K562 (cell line): Measurements from ENCODE around the gene BCKDK. TPM values are rescaled to one million over a fixed set of nuclear protein-coding genes. Genes with fewer than 3 reads are reported as not detected.

Source experiments
- BRF2 ChIP-seq: IDR thresholded peaks from 3 replicates; pipeline ENCODE4 v1.6.1; 2011; ENCODE audit warnings: borderline replicate concordance, mild to moderate bottlenecking; ENCODE audit not compliant: insufficient read length, insufficient read depth
- CHCHD3 ChIP-seq: fragments of 250-450 bp; sonication (Bioruptor Pico); IDR thresholded peaks from 2 replicates; pipeline ENCODE4 v2.1.2; 2022; ENCODE audit warnings: mild to moderate bottlenecking
- CSDE1 ChIP-seq, 2 experiments: fragments of 450-650 bp; IDR thresholded peaks; 2 replicates each; pipeline ENCODE4 v1.6.1; 2016; ENCODE audit warnings: mild to moderate bottlenecking in 1 of 2
- HNRNPUL1 ChIP-seq: fragments of 200-400 bp; formaldehyde crosslinking; IDR thresholded peaks from 2 replicates; pipeline ENCODE4 v1.6.1; 2017; ENCODE audit warnings: low read length
- NONO ChIP-seq, 2 experiments: fragments of 200-400 bp in 1 of 2; fragments of 450-650 bp in 1 of 2; formaldehyde crosslinking in 1 of 2; IDR thresholded peaks; 2 replicates each; pipeline ENCODE4 v1.6.1; 2017; ENCODE audit warnings: low read depth in 2 of 2, mild to moderate bottlenecking in 2 of 2, moderate library complexity in 2 of 2, low read length in 1 of 2
- PBX2 ChIP-seq, 2 experiments: IDR thresholded peaks in 1 of 2; conservative IDR thresholded peaks in 1 of 2; 2 replicates each; pipeline ENCODE4 v1.6.1; 2016; ENCODE audit warnings: low read depth in 2 of 2, mild to moderate bottlenecking in 1 of 2, missing compliant biosample characterization in 1 of 2, missing genetic modification characterization in 1 of 2, moderate library complexity in 1 of 2
- REST ChIP-seq, 2 experiments: fragments of 450-650 bp; formaldehyde crosslinking in 1 of 2; IDR thresholded peaks; 2 replicates each; pipeline versions ENCODE4 v1.4.0 to v1.6.1; 2014 to 2020; ENCODE audit warnings: mild to moderate bottlenecking in 2 of 2, borderline replicate concordance in 1 of 2, low read depth in 1 of 2
- USF1 ChIP-seq: sonication (generic); formaldehyde crosslinking; IDR thresholded peaks from 2 replicates; pipeline ENCODE4 v1.9.0; 2022; ENCODE audit warnings: mild to moderate bottlenecking, missing genetic modification reagents
- ZNF239 ChIP-seq: fragments of 250-450 bp; sonication (Bioruptor Pico); IDR thresholded peaks from 2 replicates; pipeline ENCODE4 v1.4.0; 2020; ENCODE audit warnings: mild to moderate bottlenecking
- ZNF24 ChIP-seq: fragments of 450-650 bp; IDR thresholded peaks from 2 replicates; pipeline ENCODE4 v1.6.1; 2016
- ZNF655 ChIP-seq: fragments of 250-450 bp; sonication (Bioruptor Pico); IDR thresholded peaks from 2 replicates; pipeline ENCODE4 v1.5.0; 2021
- polyA plus RNA-seq, 8 experiments: library from polyadenylated mRNA; depleted of rRNA in 4 of 8; stranded (reverse) in 5 of 8; unstranded in 3 of 8; fragments of >200 nt; fragmentation: Nextera tagmentation in 2 of 8; fragmentation: Illumina TruSeq in 1 of 8; extraction: Ambion mirVana in 2 of 8; extraction: Trizol in 1 of 8; gene quantifications; 2 replicates each; pipeline versions ENCODE4 v1.2.1 to v1.2.3, GENCODE V29; 2011 to 2014; ENCODE audit warnings: inconsistent platforms in 1 of 8, missing spikeins in 1 of 8
- total RNA-seq, 7 experiments: library from RNA; depleted of rRNA in 6 of 7; stranded (reverse); fragments of >200 nt in 6 of 7; fragmentation: Illumina TruSeq in 2 of 7; extraction: Trizol in 2 of 7; gene quantifications; 2 replicates each; pipeline versions ENCODE4 v1.2.1 to v1.2.3, GENCODE V29; 2011 to 2021; ENCODE audit warnings: low replicate concordance in 1 of 7

Gene BCKDK
- total and polyA plus RNA-seq, 9 of the 15 experiments (the other 6 are each of a cell fraction or from before 2014, with no cell fraction given), result 0.58 to 34.8 (median 13.1) TPM

- TF ChIP-seq NONO (IDR thresholded peaks at IDR 0.05; ENCODE audit: low read depth in 2 of 2, low read length in 1 of 2), result no peak
- TF ChIP-seq REST (IDR thresholded peaks at IDR 0.05; ENCODE audit: borderline replicate concordance), result no peak
- no peak for TF ChIP-seq REST (CRISPR knock-in tag; IDR thresholded peaks at IDR 0.05; ENCODE audit: low read depth)
- no peak for TF ChIP-seq ZNF655 (CRISPR knock-in tag)
- TF ChIP-seq BRF2, result no peak
- TF ChIP-seq CSDE1 (IDR thresholded peaks at IDR 0.05), result no peak
- TF ChIP-seq ZNF239, result no peak
- TF ChIP-seq USF1 (CRISPR knock-in tag), result no peak
- no peak for TF ChIP-seq PBX2 (CRISPR knock-in tag; IDR thresholded peaks at IDR 0.05; ENCODE audit: low read depth)
- TF ChIP-seq PBX2 (tag; conservative IDR thresholded peaks at IDR 0.05; ENCODE audit: low read depth), result no peak
- TF ChIP-seq HNRNPUL1, result no peak
- TF ChIP-seq ZNF24, result no peak; the same call in 1 of the 2 replicates
- no peak for TF ChIP-seq CHCHD3 (CRISPR knock-in tag)
These were observed 34.0 kb upstream of the BCKDK start, which contains the start of the genes ZNF646 and ZNF668 (continued) for GRCh38 chr16:31073970-31074813.
